ENCODE measurements around the gene FNDC3B.

DNA sequence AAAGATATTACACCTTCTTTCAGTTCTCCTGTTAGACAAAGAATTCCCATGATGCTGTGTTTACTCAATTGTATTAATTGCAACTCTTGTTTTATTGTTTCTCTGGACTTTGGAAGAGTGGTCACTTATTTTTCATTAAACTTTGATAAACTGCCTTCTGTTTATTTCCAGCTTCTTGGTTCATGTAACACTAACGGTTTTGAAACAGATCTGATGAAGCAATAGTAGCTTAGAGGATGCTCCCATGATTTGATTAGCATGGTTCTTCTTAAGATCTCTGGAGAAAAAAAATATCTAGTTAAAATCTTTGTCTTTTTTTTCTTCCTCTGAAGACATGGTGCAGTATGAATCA lies 90.1 kb downstream of the FNDC3B start:
- TF ChIP-seq, protein P1, sequence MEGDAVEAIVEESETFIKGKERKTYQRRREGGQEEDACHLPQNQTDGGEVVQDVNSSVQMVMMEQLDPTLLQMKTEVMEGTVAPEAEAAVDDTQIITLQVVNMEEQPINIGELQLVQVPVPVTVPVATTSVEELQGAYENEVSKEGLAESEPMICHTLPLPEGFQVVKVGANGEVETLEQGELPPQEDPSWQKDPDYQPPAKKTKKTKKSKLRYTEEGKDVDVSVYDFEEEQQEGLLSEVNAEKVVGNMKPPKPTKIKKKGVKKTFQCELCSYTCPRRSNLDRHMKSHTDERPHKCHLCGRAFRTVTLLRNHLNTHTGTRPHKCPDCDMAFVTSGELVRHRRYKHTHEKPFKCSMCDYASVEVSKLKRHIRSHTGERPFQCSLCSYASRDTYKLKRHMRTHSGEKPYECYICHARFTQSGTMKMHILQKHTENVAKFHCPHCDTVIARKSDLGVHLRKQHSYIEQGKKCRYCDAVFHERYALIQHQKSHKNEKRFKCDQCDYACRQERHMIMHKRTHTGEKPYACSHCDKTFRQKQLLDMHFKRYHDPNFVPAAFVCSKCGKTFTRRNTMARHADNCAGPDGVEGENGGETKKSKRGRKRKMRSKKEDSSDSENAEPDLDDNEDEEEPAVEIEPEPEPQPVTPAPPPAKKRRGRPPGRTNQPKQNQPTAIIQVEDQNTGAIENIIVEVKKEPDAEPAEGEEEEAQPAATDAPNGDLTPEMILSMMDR (IDR thresholded peaks at IDR 0.05) = no peak
- TF ChIP-seq EZH2 (IDR thresholded peaks at IDR 0.05) (no peak), EZH2phosphoT487 (IDR thresholded peaks at IDR 0.05) (no peak)

Measured in neural progenitor cell (in vitro differentiated cells).